D721Med (cell line): ENCODE data around the gene TMEM114.
A peak's percentile ranks its signal among the peaks of the same experiment; 100 is the strongest.

Experiments used
- DNase-seq: peaks from one replicate; pipeline ENCODE4 v3.0.0; 2011; ENCODE audit warnings: low spot score; ENCODE audit not compliant: insufficient read length
- FAIRE-seq: peaks from 2 replicates; lab custom pipeline; 2011; peaks lifted over from hg19 to GRCh38; lab: Jason Lieb, UNC
- CTCF ChIP-seq: IDR thresholded peaks from 2 replicates; pipeline ENCODE4 v1.5.1; 2012; ENCODE audit warnings: mild to moderate bottlenecking, control low read depth; ENCODE audit not compliant: insufficient read depth; ENCODE audit errors: missing control alignments

TMEM114 gene

GRCh38 chr16:8622315-8622656 lies 32.0 kb upstream of the TMEM114 start:
- FAIRE-seq = no peak
- no peak for DNase-seq
- no peak for TF ChIP-seq CTCF

- no peak for TF ChIP-seq CTCF
- no peak for FAIRE-seq
Measured at GRCh38 chr16:8621572-8622314, 31.4 kb upstream of the TMEM114 start, which contains the start of gene METTL22. TSS of gene METTL22 (plus strand) at chr16:8621698. CDS start at chr16:8625666, 3,968 bp downstream.

DNA sequence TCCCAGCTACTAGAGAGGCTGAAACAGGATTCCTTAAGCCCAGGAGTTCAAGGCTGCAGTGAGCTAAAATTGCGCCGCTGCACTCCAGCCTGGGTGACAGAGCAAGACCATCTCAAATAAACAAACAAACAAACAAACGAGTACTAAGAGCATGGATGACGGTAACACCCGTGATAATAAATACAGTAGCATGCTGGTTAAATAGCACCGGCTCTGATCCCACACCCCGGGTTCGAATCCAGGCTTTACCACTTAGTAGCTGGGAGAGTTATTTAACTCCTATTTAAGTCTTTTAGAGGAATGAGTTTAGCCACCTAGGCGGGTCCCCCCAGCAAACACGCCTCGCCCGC lies 30.9 kb upstream of the TMEM114 start:
- DNase-seq = no peak
- no peak for TF ChIP-seq CTCF
- FAIRE-seq = no peak

More at GRCh38 chr16:8621572-8622314, 31.4 kb upstream of the TMEM114 start, which contains the start of gene METTL22:
- peak; percentile 94 for DNase-seq

- FAIRE-seq = no peak
- DNase-seq = no peak
- TF ChIP-seq CTCF = no peak
Measured at GRCh38 chr16:8620535-8620934, 30.2 kb upstream of the TMEM114 start.

- TF ChIP-seq CTCF = no peak
- no peak for DNase-seq
- no peak for FAIRE-seq
Measured at GRCh38 chr16:8619671-8620370, 29.5 kb upstream of the TMEM114 start.

DNA sequence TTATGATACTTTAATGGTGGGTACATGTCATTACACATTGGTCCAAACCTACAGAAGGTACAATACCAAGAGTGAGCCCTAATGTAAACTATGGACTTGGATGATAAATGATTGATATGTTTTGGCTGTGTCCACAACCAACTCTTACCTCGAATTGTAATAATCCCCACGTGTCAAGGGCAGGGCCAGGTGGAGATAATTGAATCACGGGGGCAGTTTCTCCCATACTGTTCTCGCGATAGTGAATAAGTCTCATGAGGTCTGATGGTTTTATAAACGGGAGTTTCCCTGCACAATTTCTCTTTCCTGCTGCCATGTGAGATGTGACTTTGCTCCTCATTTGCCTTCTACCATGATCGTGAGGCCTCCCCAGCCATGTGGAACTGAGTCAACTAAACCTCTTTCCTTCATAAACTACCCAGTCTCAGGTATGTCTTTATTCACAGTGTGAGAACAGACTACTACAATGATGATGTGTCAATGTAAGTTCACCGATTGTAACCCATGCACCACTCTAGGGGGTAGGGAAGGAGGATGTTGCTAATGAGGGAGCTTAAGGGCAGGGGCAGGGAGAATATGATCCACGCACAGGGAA lies 24.2 kb upstream of the TMEM114 start:
- TF ChIP-seq CTCF = no peak
- DNase-seq (no peak), FAIRE-seq (no peak)
